ENCODE data around the gene ITGB6. TPM values are rescaled to one million over a fixed set of nuclear protein-coding genes. Genes with fewer than 3 reads are reported as not detected.
"Not testable (repeated sequence)": the region's sequence is repeated elsewhere in the genome, so short reads cannot be mapped to it uniquely, and the experiment has no call there.

ITGB6 gene
- total RNA-seq, 4 donors from 2014 or later, result 4.4 to 13.8 (median 10.0) TPM

GRCh38 chr2:160156665-160157064 lies 43.4 kb downstream of the ITGB6 start:
- H3K27me3 ChIP-seq, result no peaks in the 10 kb centered on the region
- H3K4me3 ChIP-seq, result no peak overlapping the region
- H3K27ac ChIP-seq, result no peak overlapping the region
- DNase-seq (ENCODE audit: low spot score in 2 of 2), result no peak
- H3K9me3 ChIP-seq, result no peaks in the 10 kb centered on the region
- 85% methylated on average over 2 of the region's 2 CpGs for WGBS
- TF ChIP-seq POLR2AphosphoS5 (IDR thresholded peaks at IDR 0.05) (no peak), EP300 (IDR thresholded peaks at IDR 0.05) (no peak), CTCF (IDR thresholded peaks at IDR 0.05) (no peak), POLR2A (IDR thresholded peaks at IDR 0.05) (no peak)
- no peaks in the 10 kb centered on the region for H3K36me3 ChIP-seq
- H3K4me1 ChIP-seq, result peaks cover 19% of the 10 kb centered on the region

DNA sequence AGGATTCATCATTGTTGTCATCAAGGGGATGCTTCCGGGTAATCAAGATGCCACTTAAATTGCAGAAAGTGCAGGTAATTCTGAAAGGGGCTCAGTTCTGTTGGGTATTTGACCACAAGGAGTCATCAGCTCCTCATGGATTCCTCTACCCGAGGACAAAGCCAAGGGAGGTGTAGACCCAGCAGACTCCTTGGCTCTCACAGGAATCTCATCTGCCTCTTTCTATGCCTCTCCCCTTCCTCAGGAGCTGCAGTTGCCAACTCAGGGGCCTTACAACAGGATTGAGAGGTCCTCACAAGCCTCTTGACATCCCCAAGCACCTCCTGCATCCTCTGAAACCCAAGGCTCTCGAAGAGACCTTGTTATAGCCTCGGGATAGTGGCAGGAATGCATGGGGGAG lies 44.0 kb downstream of the ITGB6 start:
- DNase-seq (ENCODE audit: low spot score in 2 of 2), result no peak
- peaks cover 19% of the 10 kb centered on the region for H3K4me1 ChIP-seq
- H3K9me3 ChIP-seq, result no peaks in the 10 kb centered on the region
- no peak overlapping the region for H3K27ac ChIP-seq
- H3K27me3 ChIP-seq, result no peaks in the 10 kb centered on the region
- no peak overlapping the region for H3K4me3 ChIP-seq
- H3K36me3 ChIP-seq, result no peaks in the 10 kb centered on the region
- WGBS, result 100% methylated on average over 4 of the region's 4 CpGs
- TF ChIP-seq EP300 (IDR thresholded peaks at IDR 0.05) (no peak), POLR2AphosphoS5 (IDR thresholded peaks at IDR 0.05) (no peak), POLR2A (IDR thresholded peaks at IDR 0.05) (no peak), CTCF (IDR thresholded peaks at IDR 0.05) (no peak)

- H3K27ac ChIP-seq; H3K4me3 ChIP-seq; H3K36me3 ChIP-seq; H3K4me1 ChIP-seq; DNase-seq (ENCODE audit: low spot score in 2 of 2); H3K27me3 ChIP-seq; H3K9me3 ChIP-seq: not testable (repeated sequence)
- WGBS, result 87% methylated on average over 8 of the region's 8 CpGs
Observed at GRCh38 chr2:160148419-160148818, 51.7 kb downstream of the ITGB6 start.

GRCh38 chr2:160145471-160145870 lies 54.6 kb downstream of the ITGB6 start:
- no peak for DNase-seq (ENCODE audit: low spot score in 2 of 2)
- H3K36me3 ChIP-seq, result no peaks in the 10 kb centered on the region
- no peak overlapping the region for H3K27ac ChIP-seq
- H3K9me3 ChIP-seq, result no peaks in the 10 kb centered on the region
- 94% methylated on average over 2 of the region's 2 CpGs for WGBS
- H3K4me3 ChIP-seq, result no peak overlapping the region
- no peaks in the 10 kb centered on the region for H3K4me1 ChIP-seq
- no peaks in the 10 kb centered on the region for H3K27me3 ChIP-seq
- TF ChIP-seq CTCF (IDR thresholded peaks at IDR 0.05) (no peak), EP300 (IDR thresholded peaks at IDR 0.05) (no peak), POLR2A (IDR thresholded peaks at IDR 0.05) (no peak), POLR2AphosphoS5 (IDR thresholded peaks at IDR 0.05) (no peak)

- Histone ChIP-seq H3K4me3 (no peak overlapping the region), H3K9me3 (no peaks in the 10 kb centered on the region), H3K36me3 (no peaks in the 10 kb centered on the region), H3K4me1 (no peaks in the 10 kb centered on the region), H3K27ac (no peak overlapping the region), H3K27me3 (no peaks in the 10 kb centered on the region)
- TF ChIP-seq CTCF (IDR thresholded peaks at IDR 0.05) (no peak), POLR2A (IDR thresholded peaks at IDR 0.05) (no peak)
- DNase-seq (ENCODE audit: low spot score in 2 of 2), result no peak
- 80% methylated on average over 9 of the region's 9 CpGs for WGBS
Observed at GRCh38 chr2:160144280-160144990, 55.6 kb downstream of the ITGB6 start.

GRCh38 chr2:160142472-160142871 lies 57.6 kb downstream of the ITGB6 start:
- no peak for DNase-seq (ENCODE audit: low spot score in 2 of 2)
- TF ChIP-seq EP300 (IDR thresholded peaks at IDR 0.05) (no peak), CTCF (IDR thresholded peaks at IDR 0.05) (no peak), POLR2AphosphoS5 (IDR thresholded peaks at IDR 0.05) (no peak), POLR2A (IDR thresholded peaks at IDR 0.05) (no peak)
- Histone ChIP-seq H3K4me1 (no peaks in the 10 kb centered on the region), H3K9me3 (no peaks in the 10 kb centered on the region), H3K36me3 (no peaks in the 10 kb centered on the region), H3K4me3 (no peak overlapping the region), H3K27ac (no peak overlapping the region), H3K27me3 (no peaks in the 10 kb centered on the region)
- WGBS, result 67% methylated on average over 6 of the region's 6 CpGs
